ENCODE measurements around the gene AXIN2. TPM values are rescaled to one million over a fixed set of nuclear protein-coding genes. Genes with fewer than 3 reads are reported as not detected.

AXIN2 gene
- total RNA-seq, 1 donor from 2014 or later: under 0.01 TPM

GRCh38 chr17:65593855-65594845 is 32.7 kb upstream of the AXIN2 start:
- H3K36me3 ChIP-seq (ENCODE audit: control insufficient read depth, insufficient read depth, low read length): no peaks in the 10 kb centered on the region
- no peak for FAIRE-seq
- TF ChIP-seq CTCF (IDR thresholded peaks at IDR 0.05; ENCODE audit: insufficient read depth, low read length, severe bottlenecking): no peak

GRCh38 chr17:65593092-65593854 is 31.8 kb upstream of the AXIN2 start:
- no peak for FAIRE-seq

More at GRCh38 chr17:65593855-65594845, 32.7 kb upstream of the AXIN2 start:
- Histone ChIP-seq H3K27me3 (ENCODE audit: control insufficient read depth, insufficient read depth, low read length) (peaks cover 1% of the 10 kb centered on the region), H3K4me3 (ENCODE audit: low read depth, low read length) (no peak overlapping the region)
- no peak for DNase-seq (ENCODE audit: low read depth)

DNA sequence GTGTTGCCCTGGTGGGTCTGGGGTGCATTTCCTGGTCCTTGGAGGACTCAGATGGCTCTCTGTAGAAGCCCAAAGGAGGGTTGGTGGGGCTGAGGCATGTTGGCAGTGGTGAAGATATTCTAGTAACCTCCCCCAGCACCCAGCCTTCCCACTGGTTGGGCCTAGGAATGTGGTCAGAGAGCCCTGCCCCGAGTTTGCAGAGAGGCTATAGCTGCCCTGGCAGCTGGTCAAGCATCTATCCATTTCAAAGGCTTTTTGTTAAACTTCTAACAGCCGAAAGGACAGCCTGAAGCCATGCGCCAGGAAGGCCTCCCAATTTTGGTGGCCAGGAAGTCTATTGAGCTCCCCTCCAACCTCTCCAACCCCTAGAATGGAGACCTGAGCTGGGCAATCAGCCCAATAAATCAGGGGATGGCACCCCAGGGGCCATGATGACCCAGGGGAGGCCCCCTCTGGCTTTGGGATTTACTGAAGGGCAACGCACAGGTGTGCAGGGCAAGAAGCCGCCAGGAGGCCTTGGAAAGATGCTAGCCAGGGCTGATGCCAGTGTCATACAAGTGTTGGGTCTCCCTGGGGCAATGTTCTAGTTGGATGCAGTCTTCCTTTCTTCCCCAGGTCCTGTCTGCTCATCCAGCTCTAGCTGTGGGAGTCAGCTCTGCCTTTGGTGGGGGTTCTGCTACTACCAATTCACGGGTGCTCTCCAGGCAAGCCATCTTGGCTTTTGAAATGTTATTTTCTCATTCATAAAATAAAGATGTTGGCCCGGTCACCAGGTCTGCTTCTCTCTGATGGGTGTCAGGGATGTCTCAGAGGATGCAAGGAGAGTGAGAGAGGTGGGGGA is 30.9 kb upstream of the AXIN2 start:
- H3K27me3 ChIP-seq (ENCODE audit: control insufficient read depth, insufficient read depth, low read length): no peaks in the 10 kb centered on the region
- no peaks in the 10 kb centered on the region for H3K36me3 ChIP-seq (ENCODE audit: control insufficient read depth, insufficient read depth, low read length)
- H3K4me3 ChIP-seq (ENCODE audit: low read depth, low read length): no peak overlapping the region
- DNase-seq (ENCODE audit: low read depth): no peak
- FAIRE-seq: no peak
- TF ChIP-seq CTCF (IDR thresholded peaks at IDR 0.05; ENCODE audit: insufficient read depth, low read length, severe bottlenecking): no peak

More at GRCh38 chr17:65593092-65593854, 31.8 kb upstream of the AXIN2 start:
- Histone ChIP-seq H3K4me3 (ENCODE audit: low read depth, low read length) (no peak overlapping the region), H3K36me3 (ENCODE audit: control insufficient read depth, insufficient read depth, low read length) (no peaks in the 10 kb centered on the region), H3K27me3 (ENCODE audit: control insufficient read depth, insufficient read depth, low read length) (no peaks in the 10 kb centered on the region)
- no peak for TF ChIP-seq CTCF (IDR thresholded peaks at IDR 0.05; ENCODE audit: insufficient read depth, low read length, severe bottlenecking)
- DNase-seq (ENCODE audit: low read depth): no peak

- TF ChIP-seq CTCF (IDR thresholded peaks at IDR 0.05; ENCODE audit: insufficient read depth, low read length, severe bottlenecking): no peak
- DNase-seq (ENCODE audit: low read depth) (no peak), FAIRE-seq (no peak)
- no peaks in the 10 kb centered on the region for H3K36me3 ChIP-seq (ENCODE audit: control insufficient read depth, insufficient read depth, low read length)
- H3K4me3 ChIP-seq (ENCODE audit: low read depth, low read length): no peak overlapping the region
- no peaks in the 10 kb centered on the region for H3K27me3 ChIP-seq (ENCODE audit: control insufficient read depth, insufficient read depth, low read length)
These were observed 27.9 kb upstream of the AXIN2 start for GRCh38 chr17:65589321-65589720.

DNA sequence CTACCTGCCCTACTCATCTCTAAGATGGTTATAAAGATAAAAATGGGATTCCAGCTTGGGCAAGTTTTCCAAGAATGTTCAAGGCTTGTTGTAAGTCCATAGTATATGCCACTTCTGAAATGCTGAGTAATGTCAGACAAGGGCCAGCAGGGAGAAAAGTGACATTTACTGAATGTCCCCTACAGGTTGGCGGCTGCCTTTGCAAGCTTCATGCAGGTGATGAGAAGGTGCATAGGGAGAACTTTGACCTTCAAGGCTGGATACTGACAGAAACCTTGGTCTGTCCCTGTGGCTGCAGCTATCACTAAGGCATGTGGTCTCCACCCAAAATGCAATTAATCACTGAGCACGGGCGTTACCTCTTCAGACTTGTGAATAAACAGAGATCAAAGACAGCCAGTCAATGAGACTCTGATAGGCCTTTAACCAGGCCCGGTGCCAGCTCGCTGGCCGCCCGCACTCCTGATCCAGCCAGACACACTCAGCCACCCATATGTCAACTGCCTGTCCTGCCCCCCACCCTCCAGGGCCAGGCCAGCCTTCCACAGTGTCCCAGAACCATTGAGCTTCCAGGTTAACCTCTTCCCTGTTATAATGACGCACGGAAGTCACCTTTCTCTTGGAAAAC is 26.8 kb upstream of the AXIN2 start:
- DNase-seq (ENCODE audit: low read depth): peak; percentile 15
- FAIRE-seq: no peak
- TF ChIP-seq CTCF (IDR thresholded peaks at IDR 0.05; ENCODE audit: insufficient read depth, low read length, severe bottlenecking): no peak
- H3K36me3 ChIP-seq (ENCODE audit: control insufficient read depth, insufficient read depth, low read length): no peaks in the 10 kb centered on the region
- H3K27me3 ChIP-seq (ENCODE audit: control insufficient read depth, insufficient read depth, low read length): no peaks in the 10 kb centered on the region
- H3K4me3 ChIP-seq (ENCODE audit: low read depth, low read length): no peak overlapping the region
